Astrocyte of the cerebellum (primary cell): ENCODE measurements around the gene PLEKHB1.
"Not testable (repeated sequence)": the region's sequence is repeated elsewhere in the genome, so short reads cannot be mapped to it uniquely, and the experiment has no call there.

ENCODE experiments used
- DNase-seq: peaks from one replicate; pipeline ENCODE4 v3.0.0-alpha.2; 2011; ENCODE audit warnings: low read depth
- H3K4me3 ChIP-seq: 2 replicates; pipeline ENCODE4 v1.5.1; 2011; ENCODE audit warnings: mild to moderate bottlenecking, low read depth, low read length, moderate library complexity
- in situ Hi-C: cut with HindIII; loops from 2 replicates; pipeline ENCODE4 v1.10.0; 2017; ENCODE audit warnings: low sequenced_read_pairs
- TF ChIP-seq, protein P1 (sequence below): IDR thresholded peaks from 2 replicates; pipeline ENCODE4 v1.5.1; 2012; ENCODE audit warnings: low read length, low read depth, moderate library complexity, mild to moderate bottlenecking; ENCODE audit errors: missing control alignments

The PLEKHB1 gene

DNA sequence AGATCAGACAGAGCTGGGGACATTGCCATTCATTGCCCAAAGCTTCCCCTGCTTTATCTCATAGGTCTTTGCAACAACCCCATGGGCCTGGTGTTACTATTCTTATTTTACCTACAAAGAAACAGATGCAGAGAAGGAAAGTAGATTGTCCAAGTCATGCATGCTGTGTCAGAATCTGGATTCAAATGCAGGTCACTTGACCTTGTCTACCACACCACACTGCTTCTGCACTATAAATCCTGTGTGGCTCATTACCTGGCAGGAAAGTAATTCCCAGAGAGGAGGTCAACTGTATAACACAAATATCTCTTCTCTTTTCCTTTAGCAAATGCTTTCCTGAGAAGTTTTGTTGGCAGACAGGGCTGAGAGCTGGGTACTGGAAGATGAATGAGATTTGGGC, 18.5 kb downstream of the PLEKHB1 start:
- no peak for DNase-seq
- no peak overlapping the region for H3K4me3 ChIP-seq
- in situ Hi-C loops = no loop called here
- TF ChIP-seq, protein P1, sequence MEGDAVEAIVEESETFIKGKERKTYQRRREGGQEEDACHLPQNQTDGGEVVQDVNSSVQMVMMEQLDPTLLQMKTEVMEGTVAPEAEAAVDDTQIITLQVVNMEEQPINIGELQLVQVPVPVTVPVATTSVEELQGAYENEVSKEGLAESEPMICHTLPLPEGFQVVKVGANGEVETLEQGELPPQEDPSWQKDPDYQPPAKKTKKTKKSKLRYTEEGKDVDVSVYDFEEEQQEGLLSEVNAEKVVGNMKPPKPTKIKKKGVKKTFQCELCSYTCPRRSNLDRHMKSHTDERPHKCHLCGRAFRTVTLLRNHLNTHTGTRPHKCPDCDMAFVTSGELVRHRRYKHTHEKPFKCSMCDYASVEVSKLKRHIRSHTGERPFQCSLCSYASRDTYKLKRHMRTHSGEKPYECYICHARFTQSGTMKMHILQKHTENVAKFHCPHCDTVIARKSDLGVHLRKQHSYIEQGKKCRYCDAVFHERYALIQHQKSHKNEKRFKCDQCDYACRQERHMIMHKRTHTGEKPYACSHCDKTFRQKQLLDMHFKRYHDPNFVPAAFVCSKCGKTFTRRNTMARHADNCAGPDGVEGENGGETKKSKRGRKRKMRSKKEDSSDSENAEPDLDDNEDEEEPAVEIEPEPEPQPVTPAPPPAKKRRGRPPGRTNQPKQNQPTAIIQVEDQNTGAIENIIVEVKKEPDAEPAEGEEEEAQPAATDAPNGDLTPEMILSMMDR = no peak

DNA sequence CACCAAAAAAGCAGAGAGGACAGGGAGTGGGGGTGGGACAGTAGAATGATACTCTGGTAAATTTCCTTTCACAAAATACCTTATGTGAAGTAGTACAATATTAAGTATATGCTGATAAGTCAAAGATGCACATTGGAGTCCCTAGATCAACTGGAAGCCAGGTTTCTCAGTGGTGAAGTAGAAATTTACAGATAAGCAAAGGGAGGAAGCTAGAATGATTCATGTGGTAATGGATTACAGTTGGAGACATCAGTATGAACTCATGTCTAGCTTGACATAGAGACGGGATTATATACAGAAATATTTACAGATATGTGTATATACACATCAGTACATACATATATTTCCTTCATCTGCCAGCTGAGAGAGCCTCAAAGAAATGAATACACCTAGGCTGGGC, 21.5 kb downstream of the PLEKHB1 start:
- TF ChIP-seq, protein P1 = no peak
- in situ Hi-C loops = no loop called here
- H3K4me3 ChIP-seq = no peak overlapping the region
- no peak for DNase-seq

DNA sequence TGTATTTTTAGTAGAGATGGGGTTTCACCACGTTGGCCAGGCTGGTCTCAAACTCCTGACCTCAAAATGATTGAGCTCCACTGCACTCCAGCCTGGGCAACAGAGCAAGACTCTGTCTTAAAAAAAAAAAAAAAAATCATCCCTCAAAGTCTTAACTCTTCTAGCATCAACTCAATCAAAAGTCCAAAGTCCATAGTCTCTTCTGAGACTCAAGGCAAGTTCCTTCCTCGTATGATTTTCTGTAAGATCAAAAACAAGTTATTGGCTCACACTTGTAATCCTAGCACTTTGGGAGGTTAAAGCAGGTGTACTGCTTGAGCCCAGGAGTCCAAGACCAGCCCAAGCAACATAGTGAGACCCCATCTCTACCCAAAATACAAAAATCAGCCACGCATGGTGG, 24.4 kb downstream of the PLEKHB1 start:
- H3K4me3 ChIP-seq = no peak overlapping the region
- no peak for DNase-seq
- TF ChIP-seq, protein P1 = no peak
- in situ Hi-C loops = no loop called here

DNA sequence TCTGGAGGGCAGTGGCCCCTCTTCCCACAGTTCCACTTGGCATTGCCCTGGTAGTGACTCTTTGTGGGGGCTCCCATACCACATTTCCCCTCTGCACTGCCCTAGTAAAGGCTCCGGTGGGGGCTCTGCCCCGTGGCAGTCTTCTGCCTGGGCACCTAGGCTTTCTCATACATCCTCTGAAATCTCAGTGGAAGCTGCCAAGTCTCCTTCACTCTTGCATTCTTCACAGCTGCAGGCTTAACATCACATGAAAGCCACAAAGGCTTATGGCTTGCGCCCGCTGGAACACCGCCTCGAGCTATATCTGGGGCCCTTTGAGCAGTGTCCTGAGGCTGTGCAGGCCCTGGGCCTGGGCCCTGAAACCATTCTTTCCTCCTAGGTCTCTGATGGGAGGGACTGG, 25.3 kb downstream of the PLEKHB1 start:
- DNase-seq = no peak
- no peak overlapping the region for H3K4me3 ChIP-seq
- TF ChIP-seq, protein P1 = no peak
- in situ Hi-C loops = no loop called here

DNA sequence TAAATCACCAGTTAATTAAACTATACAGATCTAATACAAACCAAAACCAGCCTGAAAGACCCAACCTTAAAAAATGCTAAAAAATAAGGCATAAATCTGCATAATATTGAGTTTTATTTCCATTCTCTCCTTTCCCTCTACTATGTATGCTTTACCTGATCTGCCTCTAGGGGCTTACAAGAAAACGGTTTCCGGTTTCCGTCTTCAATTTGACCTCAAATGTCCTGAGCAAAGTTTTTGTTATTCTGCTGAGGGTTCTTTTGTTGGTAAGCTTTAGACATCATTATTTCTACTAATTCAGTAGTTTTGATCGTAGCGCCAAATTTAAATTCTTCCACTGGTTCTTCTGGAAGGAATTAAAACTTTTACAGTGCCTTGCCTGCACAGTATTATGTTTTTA, 30.2 kb downstream of the PLEKHB1 start:
- in situ Hi-C loops, DNase-seq, H3K4me3 ChIP-seq: not testable (repeated sequence)

DNA sequence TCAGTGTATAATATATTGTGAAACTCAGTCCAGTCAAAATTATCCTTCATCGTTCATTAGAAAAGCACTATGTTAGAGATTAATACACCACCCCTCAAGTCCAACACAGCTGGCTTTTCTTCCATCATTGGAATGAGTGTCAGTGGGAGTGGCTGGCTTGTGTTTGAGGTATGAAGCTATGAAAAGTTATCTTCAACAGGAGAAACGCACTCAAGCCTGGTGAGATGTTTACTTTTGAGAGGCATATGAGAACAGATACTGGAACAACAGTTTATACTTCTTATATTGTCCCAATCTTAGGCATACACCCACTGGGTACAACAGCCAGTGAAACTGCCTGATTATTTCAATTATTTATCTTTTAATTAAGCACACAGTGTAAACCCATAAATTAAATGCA, 34.3 kb downstream of the PLEKHB1 start:
- no peak overlapping the region for H3K4me3 ChIP-seq
- TF ChIP-seq, protein P1 = no peak
- DNase-seq = no peak
- in situ Hi-C loops = no loop called here

DNA sequence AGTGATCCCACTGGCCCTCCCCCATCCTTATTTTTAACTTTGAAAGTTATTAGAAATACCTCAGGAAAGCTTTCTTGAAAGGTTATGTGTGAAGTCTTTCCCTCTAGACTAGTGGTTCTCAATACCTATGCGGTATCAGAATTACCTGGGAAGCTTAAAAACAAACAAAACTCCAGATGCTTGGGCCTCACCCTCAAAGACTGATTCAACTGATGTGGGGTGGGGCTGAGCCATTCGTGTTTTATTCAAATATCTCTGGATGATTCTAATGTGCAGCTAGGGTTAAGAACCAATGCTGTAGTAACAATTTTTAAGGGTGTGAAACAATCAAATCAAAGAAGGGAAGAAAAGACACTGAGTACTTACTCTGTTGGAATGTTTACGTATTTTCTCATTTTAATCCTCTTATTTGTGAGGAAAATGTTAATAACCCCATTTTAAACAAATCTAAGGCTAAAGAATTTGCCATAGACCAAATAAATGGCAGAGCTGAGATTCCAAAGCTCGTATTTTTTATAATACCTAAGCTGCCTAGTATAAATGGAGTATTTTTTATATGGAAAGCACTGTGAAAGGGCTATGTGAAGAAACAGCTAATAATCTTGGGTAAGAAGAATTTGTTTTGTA, 47.6 kb downstream of the PLEKHB1 start:
- in situ Hi-C loops = no loop called here
- no peak for DNase-seq
- no peak overlapping the region for H3K4me3 ChIP-seq
- TF ChIP-seq, protein P1 = no peak
